ENCODE data around the gene DYNC2I2. TPM values are rescaled to one million over a fixed set of nuclear protein-coding genes. Genes with fewer than 3 reads are reported as not detected.

Gene DYNC2I2
- total RNA-seq, 2 donors from 2014 or later = 58.1 to 62.3 TPM

DNA sequence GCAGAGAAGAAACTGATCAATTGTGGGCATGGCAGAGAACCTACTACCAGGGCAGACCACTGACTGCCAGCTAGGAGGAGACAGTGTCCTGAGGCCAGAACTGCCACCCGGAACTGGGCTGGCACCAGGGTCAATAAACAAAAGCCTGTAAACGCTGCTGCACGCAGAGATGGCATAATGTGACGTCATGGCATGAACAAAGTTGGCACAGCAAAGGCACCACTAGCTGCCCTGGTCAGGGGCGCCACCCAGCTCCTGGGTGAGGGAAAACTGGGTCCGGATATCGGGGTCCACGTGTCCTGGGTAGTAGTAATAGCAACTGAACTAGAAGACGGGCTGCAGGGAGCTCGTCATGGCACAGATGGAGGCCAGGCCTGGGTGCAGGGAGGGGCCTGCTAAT, 32.1 kb downstream of the DYNC2I2 start:
- Histone ChIP-seq H3K36me3 (replicated peaks in 1 of 2; ENCODE audit: insufficient read depth in 1 of 2, low read depth in 2 of 2) (peaks cover 10 to 50% of the 10 kb centered on the region in 2 donors), H3K9me3 (no peaks in the 10 kb centered on the region), H3K27me3 (no peaks in the 10 kb centered on the region), H3K4me1 (peaks cover 4% of the 10 kb centered on the region), H3K27ac (no peak overlapping the region), H3K4me3 (no peak overlapping the region)
- intact Hi-C loops (cut with DNase I) = no loop called here
- no peak for ATAC-seq
- TF ChIP-seq, protein P1, sequence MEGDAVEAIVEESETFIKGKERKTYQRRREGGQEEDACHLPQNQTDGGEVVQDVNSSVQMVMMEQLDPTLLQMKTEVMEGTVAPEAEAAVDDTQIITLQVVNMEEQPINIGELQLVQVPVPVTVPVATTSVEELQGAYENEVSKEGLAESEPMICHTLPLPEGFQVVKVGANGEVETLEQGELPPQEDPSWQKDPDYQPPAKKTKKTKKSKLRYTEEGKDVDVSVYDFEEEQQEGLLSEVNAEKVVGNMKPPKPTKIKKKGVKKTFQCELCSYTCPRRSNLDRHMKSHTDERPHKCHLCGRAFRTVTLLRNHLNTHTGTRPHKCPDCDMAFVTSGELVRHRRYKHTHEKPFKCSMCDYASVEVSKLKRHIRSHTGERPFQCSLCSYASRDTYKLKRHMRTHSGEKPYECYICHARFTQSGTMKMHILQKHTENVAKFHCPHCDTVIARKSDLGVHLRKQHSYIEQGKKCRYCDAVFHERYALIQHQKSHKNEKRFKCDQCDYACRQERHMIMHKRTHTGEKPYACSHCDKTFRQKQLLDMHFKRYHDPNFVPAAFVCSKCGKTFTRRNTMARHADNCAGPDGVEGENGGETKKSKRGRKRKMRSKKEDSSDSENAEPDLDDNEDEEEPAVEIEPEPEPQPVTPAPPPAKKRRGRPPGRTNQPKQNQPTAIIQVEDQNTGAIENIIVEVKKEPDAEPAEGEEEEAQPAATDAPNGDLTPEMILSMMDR (IDR thresholded peaks at IDR 0.05) = no peak
- TF ChIP-seq POLR2A (IDR thresholded peaks at IDR 0.05) = no peak
- 82 to 90% methylated on average over 7 to 10 of the region's 10 CpGs for WGBS, 2 donors
- no peak for DNase-seq

- DNase-seq = no peak
- 60 to 68% methylated on average over 14 of the region's 14 CpGs for WGBS, 2 donors
- H3K27me3 ChIP-seq = no peaks in the 10 kb centered on the region
- H3K4me1 ChIP-seq = peaks cover 4% of the 10 kb centered on the region
- TF ChIP-seq, protein P1 (IDR thresholded peaks at IDR 0.05) = no peak
- no peak for TF ChIP-seq POLR2A (IDR thresholded peaks at IDR 0.05)
- intact Hi-C loops (cut with DNase I) = no loop called here
- H3K4me3 ChIP-seq = no peak overlapping the region
- no peak overlapping the region for H3K27ac ChIP-seq
- ATAC-seq = no peak
- H3K9me3 ChIP-seq = no peaks in the 10 kb centered on the region
- H3K36me3 ChIP-seq (replicated peaks in 1 of 2; ENCODE audit: insufficient read depth in 1 of 2, low read depth in 2 of 2) = peaks cover 16 to 56% of the 10 kb centered on the region in 2 donors
Measured at GRCh38 chr9:128621730-128622455, 34.8 kb downstream of the DYNC2I2 start.

DNA sequence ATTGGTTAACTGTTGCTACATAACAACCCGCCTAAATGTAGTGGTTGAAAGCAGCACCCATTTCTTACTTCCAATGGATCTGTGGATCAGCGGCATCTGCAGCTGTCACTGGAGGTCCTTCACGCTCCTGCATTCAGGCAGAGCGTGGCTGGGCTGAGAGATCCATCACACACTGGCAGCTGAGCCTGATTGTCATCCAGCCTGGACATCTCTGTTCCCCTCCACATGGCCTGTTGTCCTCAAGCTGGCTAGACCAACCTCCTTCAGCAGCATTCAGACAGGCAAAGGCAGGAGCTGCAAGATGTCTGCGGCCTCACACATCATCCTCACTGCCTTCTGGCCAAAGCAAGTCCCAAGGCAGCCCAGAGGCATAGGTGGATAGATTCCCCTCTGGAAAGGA, 36.9 kb downstream of the DYNC2I2 start:
- DNase-seq = no peak

DNA sequence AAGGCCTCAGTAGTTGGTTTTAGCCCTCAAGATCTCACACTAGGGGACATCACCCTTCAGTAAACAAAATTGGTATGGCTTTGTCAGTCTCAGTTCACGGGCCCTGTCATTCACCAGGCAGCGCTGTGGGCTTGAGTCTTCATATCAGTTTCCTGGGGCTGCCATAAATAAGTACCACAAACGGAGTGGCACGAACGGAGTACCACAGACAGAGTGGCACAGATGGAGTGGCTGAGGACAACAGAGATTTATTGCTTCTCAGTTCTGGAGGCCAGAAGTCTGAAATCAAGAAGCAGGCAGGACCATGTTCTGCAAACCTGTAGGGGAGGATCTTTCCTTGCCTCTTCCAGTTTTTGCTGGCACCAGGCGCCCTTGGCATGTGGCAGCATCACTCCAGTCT, 37.5 kb downstream of the DYNC2I2 start:
- peaks cover 21 to 54% of the 10 kb centered on the region in 2 donors for H3K36me3 ChIP-seq (replicated peaks in 1 of 2; ENCODE audit: insufficient read depth in 1 of 2, low read depth in 2 of 2)
- H3K9me3 ChIP-seq = no peaks in the 10 kb centered on the region
- H3K4me1 ChIP-seq = no peaks in the 10 kb centered on the region
- H3K27me3 ChIP-seq = no peaks in the 10 kb centered on the region
- no peak overlapping the region for H3K27ac ChIP-seq
- 83 to 95% methylated on average over 5 to 6 of the region's 6 CpGs for WGBS, 2 donors
- TF ChIP-seq, protein P1 (IDR thresholded peaks at IDR 0.05) = no peak
- no peak for DNase-seq
- H3K4me3 ChIP-seq = no peak overlapping the region
- ATAC-seq = no peak
- intact Hi-C loops (cut with DNase I) = no loop called here

More for the DNA sequence above, 36.9 kb downstream of the DYNC2I2 start:
- Histone ChIP-seq H3K36me3 (replicated peaks in 1 of 2; ENCODE audit: insufficient read depth in 1 of 2, low read depth in 2 of 2) (peaks cover 21 to 57% of the 10 kb centered on the region in 2 donors), H3K27ac (no peak overlapping the region), H3K27me3 (no peaks in the 10 kb centered on the region), H3K4me3 (no peak overlapping the region), H3K9me3 (no peaks in the 10 kb centered on the region), H3K4me1 (no peaks in the 10 kb centered on the region)
- no peak for TF ChIP-seq POLR2A (IDR thresholded peaks at IDR 0.05)
- TF ChIP-seq, protein P1 (IDR thresholded peaks at IDR 0.05) = no peak
- WGBS, 2 donors = 93 to 95% methylated on average over 4 to 5 of the region's 5 CpGs
- intact Hi-C loops (cut with DNase I) = no loop called here
- ATAC-seq = no peak

GRCh38 chr9:128617943-128618342, 38.7 kb downstream of the DYNC2I2 start:
- WGBS, 2 donors = 81 to 96% methylated on average over 7 to 8 of the region's 8 CpGs
- ATAC-seq (no peak), DNase-seq (no peak)
- no peak overlapping the region for H3K27ac ChIP-seq
- intact Hi-C loops (cut with DNase I) = no loop called here
- H3K4me3 ChIP-seq = no peak overlapping the region
- H3K9me3 ChIP-seq = no peaks in the 10 kb centered on the region
- TF ChIP-seq POLR2A (IDR thresholded peaks at IDR 0.05) = no peak
- TF ChIP-seq, protein P1 (IDR thresholded peaks at IDR 0.05) = no peak
- H3K27me3 ChIP-seq = no peaks in the 10 kb centered on the region
- H3K36me3 ChIP-seq (replicated peaks in 1 of 2; ENCODE audit: insufficient read depth in 1 of 2, low read depth in 2 of 2) = peaks cover 21 to 61% of the 10 kb centered on the region in 2 donors
- no peaks in the 10 kb centered on the region for H3K4me1 ChIP-seq

All from body of pancreas (tissue), 4 donors.